22Rv1 (cell line): Measurements from ENCODE around the gene TPST1.

ENCODE experiments used
- CTCF ChIP-seq: fragments of 450-650 bp; IDR thresholded peaks from 2 replicates; pipeline ENCODE4 v1.5.1; 2017; ENCODE audit warnings: mild to moderate bottlenecking
- ZFX ChIP-seq: fragments of 450-650 bp; IDR thresholded peaks from 2 replicates; pipeline ENCODE4 v1.6.1; 2017; ENCODE audit warnings: antibody characterized with exemption, borderline replicate concordance

GRCh38 chr7:66297579-66297978 is 92.4 kb downstream of the TPST1 start:
- TF ChIP-seq CTCF (no peak), ZFX (no peak)
